Esophagus squamous epithelium (tissue), 4 donors: Measurements from ENCODE around the gene PKD2L1.

Source experiments
- POLR2A ChIP-seq, 4 donors: fragments of 450-650 bp; IDR thresholded peaks; one replicate each; pipeline ENCODE4 v1.6.1; 2017; ENCODE audit warnings: antibody characterized with exemption in 4 of 4, mild to moderate bottlenecking in 4 of 4, moderate library complexity in 3 of 4
- TF ChIP-seq, protein P1 (sequence below), 6 experiments: fragments of 450-650 bp in 4 of 6; fragments of 200-600 bp in 2 of 6; sonication (generic) in 2 of 6; IDR thresholded peaks; one replicate each; pipeline ENCODE4 v1.5.1; 2016 to 2019; ENCODE audit warnings: antibody characterized with exemption in 6 of 6, mild to moderate bottlenecking in 4 of 6, moderate library complexity in 4 of 6

DNA sequence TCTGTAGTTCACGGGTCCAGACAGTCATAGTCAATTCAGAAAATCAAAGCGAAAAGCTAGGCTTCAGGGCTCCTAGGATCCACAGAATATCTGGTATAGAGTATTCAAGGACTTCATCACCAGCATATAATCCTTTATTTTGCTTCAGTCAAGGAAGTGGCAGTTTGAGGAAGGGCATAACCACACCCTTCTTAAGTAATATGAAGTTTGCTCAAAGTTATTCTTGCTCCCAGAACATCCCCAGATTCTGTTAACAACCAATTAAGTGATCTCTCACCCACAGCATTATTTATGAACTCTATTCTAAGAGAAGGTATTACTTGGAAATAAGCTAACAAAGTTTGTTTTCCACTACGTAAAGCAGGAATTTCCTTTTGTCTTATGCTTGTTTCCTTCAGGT is 75.8 kb downstream of the PKD2L1 start:
- TF ChIP-seq, protein P1, sequence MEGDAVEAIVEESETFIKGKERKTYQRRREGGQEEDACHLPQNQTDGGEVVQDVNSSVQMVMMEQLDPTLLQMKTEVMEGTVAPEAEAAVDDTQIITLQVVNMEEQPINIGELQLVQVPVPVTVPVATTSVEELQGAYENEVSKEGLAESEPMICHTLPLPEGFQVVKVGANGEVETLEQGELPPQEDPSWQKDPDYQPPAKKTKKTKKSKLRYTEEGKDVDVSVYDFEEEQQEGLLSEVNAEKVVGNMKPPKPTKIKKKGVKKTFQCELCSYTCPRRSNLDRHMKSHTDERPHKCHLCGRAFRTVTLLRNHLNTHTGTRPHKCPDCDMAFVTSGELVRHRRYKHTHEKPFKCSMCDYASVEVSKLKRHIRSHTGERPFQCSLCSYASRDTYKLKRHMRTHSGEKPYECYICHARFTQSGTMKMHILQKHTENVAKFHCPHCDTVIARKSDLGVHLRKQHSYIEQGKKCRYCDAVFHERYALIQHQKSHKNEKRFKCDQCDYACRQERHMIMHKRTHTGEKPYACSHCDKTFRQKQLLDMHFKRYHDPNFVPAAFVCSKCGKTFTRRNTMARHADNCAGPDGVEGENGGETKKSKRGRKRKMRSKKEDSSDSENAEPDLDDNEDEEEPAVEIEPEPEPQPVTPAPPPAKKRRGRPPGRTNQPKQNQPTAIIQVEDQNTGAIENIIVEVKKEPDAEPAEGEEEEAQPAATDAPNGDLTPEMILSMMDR (IDR thresholded peaks at IDR 0.05), result no peak
- no peak for TF ChIP-seq POLR2A (IDR thresholded peaks at IDR 0.05)
